GM21526 (cell line): ENCODE data around the gene TCERG1L.

Experiments
- ATAC-seq: cut with Tn5 transposase; IDR thresholded peaks from one replicate; pipeline ENCODE4 v1.9.1; 2021; ENCODE audit warnings: moderate library complexity; ENCODE audit not compliant: unreplicated experiment, low FRiP score

The TCERG1L gene

DNA sequence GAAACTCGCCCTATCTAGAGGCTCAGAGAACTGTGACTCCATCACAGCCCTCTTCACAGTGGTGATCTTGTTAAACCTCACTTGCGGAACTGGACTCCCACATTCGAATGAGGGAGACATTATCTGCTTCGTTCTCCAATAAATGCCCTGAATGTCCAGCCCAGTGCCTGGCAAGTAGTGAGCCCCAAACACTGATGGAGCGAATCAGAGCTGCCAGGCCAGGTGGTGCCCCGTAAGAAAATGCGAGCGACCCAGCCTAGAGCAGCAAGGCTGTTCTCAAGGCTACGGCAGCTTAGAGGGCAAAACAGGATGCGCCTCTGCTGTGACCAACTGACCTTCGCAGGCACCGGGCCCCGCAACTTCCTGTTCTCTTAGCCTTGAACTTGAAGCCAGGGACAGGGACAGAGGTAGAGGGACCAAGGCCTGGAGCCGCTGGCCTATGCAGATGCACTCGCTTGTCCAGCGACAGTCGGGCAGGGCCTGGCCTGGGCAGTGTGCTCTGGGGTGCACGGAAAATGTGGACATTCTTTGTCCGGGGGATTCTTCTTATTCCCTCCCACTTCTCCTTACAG is 217.6 kb downstream of the TCERG1L start:
- no peak for ATAC-seq

DNA sequence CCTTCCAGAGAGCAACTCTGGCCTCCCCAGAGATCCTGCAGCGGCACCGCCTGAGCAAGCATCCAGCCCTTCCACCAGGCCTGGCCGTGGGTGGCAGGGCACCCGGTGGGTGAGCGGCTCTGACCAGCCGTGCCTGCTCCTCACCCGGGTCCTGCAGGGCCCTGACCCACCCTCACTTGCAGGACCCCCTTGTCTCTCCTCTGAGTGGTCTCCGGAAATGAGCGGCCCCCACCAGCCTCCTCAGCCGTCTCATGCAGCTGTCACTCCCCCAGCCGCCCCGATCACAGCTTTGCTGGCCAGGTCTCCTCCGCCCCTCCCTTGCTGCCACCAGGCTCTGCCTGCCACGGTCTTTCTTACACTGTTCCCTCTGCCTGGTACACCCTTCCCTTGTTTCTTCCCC is 218.2 kb downstream of the TCERG1L start:
- ATAC-seq, result no peak

DNA sequence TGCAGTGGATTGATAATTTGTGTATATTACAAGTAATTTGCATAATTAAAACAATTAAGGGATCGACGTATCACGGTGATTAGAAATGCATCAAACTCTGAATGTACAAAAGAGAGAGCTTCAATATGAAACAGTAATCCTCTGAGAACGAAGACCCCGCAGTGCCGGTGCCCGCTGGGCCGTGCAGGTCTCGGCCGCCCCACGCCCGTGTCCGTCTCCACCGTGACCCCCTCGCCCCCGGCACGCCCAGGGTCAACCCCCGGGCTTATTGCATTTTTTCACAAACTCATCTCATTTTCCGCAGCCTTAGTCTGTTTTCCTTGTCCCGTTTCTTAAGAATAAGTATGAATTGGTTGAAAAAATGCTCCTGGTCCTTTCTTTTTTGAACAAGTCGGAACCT is 218.6 kb downstream of the TCERG1L start:
- no peak for ATAC-seq

DNA sequence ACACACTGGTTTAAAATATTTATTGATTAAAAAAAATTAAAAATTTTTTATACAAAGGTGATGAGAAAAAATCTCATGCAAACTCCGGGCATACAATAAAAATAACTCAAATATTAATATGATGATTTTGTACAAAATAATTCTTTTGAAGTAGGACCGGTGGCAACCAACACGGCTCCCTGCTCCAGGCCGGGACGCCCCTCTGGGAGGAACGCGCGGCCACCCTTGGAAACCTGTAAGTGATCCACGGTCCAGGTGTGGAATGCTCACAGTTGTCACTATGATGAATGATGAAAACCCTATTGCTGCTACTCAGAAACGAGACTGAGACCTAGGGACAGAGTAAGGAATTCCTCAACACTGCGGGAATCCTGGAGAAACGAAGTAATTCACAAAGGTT is 219.1 kb downstream of the TCERG1L start:
- no peak for ATAC-seq

DNA sequence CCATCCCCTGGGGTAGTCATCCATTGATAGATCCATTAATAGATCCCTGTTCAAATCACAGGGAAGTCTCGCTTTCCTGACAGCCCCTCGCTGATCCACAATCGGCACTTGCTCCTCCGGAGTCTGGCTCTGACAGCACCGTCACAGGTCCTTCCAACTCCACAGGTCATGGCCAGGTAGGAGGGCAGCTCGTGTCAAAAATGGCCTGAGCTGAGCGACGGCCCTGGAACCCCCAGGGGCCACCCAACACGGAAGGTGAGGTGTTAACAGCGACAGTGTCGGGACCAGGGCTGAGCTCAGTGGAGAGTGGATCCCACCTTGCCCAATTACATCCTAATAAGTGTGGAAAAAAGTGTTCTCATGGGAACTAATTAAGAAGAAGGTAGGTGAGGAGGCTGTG is 219.8 kb downstream of the TCERG1L start:
- ATAC-seq, result no peak

DNA sequence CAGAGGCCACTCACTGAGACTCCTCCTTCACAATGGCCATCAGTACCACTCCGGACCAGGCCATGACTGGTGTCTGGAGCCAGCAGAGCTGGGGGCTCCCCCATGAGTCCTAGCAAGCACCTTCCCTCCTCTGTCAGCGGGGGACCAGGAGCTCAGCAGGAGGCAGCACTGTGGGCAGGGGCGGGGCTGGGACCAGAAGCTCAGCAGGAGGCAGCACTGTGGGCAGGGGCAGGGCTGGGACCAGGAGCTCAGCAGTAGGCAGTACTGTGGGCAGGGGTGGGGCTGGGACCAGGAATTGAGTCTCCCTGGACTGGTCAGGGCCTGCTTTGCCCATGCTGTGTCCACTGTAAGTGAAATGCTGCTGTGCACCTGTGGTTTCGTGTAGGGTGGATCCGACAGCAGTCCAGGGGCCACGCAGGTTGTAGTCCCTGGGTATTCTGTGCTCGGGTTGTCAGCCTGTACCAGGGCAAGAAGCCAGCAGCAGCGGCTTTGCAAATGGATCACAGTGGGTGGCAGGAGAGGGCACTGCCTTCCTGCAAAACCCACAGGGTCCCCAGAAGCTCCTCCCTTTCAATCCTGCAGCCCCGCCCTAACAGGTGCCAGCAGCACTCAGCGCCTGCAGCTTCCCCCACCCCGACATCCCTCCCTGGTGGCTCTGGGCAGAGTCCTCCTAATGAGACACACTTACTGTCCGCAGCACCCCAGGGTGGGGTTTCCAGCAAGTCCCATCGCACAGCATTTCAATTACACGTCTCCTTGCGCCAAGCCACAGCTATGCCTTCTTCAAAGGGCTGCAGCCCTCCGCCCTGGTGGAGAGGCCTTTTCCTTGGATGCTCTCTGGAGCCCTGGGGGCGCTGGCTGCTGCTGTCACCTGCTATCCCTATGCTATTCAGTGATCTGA is 220.5 kb downstream of the TCERG1L start:
- ATAC-seq, result no peak

DNA sequence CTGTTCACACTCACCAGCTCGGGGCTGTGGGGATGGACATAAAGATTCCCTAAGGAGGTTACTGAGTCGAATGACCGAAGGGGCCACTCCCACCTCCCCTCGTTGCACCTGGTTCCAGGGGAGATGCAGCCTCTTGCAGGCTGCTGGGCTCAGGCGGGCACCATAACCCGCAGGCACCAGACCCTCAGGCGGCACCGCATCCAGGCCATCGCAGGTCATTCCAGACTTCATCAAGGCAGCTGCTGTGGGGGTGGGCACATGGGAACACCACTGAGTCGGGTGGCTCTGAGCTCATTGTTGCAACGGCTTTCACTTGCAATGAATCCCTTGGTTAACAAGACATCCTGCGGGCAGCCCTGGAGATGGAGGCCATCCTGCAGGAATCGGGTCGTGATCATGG is 221.7 kb downstream of the TCERG1L start:
- ATAC-seq, result no peak

DNA sequence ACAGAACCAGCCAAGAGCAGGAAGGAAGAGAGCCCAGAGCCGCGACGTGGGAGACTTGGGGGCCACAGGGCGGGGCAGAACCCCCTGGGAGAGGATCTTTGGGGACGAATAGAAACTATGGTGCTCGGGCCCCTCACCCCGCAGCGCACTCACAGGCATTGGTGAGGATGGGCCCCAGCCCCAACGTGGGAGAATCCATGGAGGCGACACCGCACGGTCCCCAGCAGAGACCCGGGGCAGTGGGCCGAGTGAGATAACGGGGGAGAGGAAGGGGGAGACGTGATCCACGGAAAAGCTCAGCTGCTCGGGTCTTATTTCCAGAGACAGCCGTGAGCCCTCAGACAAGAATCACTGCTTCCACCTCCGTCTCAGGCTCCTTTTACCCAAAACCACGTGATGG is 222.4 kb downstream of the TCERG1L start:
- no peak for ATAC-seq

DNA sequence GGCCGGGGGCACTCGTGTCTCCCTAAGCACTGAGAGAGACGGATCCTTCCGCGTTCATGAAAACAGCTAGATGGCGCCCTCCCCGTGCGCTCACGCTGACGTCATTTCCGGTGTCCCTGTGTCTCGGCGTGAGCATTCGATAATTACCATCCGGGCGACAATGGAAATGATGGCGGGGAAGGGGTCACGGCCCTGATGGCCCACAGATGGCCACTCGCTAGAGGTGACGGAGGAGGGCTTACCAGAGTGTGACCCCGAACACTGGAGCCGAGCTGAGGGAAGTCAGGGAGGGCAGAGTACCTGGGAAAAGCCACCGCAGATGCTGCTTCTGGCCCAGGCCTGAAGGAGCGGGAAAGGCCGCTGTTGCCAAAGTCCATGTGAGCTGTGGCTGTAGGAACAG is 222.9 kb downstream of the TCERG1L start:
- ATAC-seq, result no peak

DNA sequence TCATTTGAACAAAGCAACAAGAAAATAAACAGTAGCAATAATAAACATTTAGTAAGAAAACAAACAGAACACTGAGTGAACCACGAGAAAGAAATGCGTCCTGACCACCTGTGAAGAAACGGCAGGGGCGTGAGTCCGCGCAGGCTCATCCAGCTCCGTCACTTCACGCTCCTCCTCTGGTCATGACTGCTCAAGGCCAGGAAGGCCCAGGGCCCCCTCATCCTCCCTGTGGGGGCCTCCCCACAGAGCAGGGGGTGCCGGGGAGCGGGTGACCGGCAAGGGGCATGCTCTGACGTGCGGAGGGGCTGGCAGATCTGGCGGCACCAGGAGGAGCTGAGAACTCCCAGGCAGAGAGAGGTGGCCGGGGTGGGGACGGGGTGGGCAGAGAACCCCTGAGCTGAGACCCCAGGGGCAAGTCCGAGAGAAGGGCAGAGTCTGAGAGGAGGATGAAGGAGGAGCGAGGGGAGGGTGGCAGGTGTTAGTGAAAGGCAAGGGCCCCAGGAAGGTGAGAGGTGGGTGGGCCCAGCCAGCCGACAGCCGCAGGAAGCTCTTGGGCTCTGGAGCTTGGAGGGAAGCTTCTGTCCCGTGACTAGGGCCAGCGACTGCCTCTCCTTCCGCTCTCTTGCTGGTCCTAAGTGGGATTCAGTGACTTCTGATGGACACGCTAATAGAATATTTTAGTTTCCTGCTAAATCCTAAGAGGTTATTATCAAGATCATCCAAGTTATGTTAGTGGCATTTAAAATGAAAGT is 223.9 kb downstream of the TCERG1L start:
- ATAC-seq, result no peak

DNA sequence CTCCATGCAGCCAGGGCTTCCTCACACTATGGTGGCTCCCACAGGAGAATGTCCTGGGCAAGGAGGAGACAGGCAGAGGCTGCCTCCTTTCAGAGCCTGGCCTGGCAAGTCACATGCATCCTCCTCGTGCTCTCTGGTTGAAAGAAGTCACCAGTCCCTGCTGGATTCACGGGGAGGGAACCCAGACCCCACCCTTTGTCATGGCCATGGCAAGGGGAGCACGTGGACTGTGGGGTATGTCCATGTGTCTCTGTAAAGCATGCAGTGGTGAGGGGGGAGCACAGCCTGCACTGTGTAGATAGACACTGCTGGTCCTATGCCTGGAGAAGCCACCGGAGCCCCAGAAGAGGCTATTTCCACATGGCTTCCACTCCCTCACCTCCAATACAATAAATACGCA is 225.0 kb downstream of the TCERG1L start:
- no peak for ATAC-seq

DNA sequence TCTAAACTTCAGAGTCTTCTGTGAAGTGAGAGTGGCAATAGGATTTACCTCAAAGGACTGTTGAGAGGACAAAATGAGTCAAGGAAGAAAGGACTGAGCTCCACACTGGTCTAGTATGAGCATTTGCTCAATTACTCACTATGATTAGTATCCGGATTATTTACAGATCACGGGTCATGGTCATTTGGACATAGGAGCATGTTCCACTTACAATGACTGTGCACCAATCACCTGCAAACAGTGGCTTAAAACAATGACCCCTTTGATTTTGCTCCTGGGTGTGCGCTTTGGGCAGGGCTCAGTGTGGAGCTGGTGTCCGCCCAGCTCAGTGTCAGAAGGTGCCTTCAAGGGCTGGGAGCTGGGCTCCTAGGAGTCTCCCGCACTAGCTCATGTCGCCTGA is 225.4 kb downstream of the TCERG1L start:
- ATAC-seq, result no peak

DNA sequence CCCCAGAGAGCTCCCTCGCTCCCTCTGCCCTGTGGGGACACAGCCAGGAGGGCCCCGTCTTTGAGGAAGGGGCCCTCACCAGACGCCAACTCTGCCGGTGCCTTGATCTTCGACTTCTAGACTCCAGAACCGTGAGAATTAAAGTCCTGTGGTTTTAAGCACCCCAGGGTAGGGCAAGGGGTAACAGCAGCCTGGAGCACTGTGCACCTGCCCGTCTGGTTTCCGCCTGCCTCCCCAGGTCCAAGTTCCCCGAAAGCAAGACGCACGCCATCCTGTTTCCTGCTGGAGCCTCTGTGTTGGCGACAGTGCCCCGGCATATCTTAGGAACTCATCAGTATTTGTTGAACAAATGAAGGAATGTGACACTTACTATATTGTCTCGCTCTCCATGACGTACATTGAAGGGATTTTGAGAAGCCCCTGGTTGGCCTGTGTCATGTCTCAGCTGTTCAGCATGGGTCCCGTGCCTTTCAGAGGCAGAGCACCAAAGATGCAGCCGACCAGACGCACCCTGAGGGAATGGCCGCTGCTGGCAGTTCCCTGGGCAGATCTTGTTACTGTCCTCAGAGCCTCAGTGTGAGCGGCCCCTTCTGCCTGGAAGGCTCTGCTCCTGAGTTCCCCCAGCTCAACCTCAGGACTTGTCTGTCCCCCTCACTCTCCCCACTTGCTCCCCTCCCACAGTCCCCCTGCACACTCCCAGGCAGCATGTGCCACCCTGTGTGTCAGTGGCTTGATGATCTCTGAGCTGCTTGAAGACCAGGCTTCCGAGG is 226.2 kb downstream of the TCERG1L start:
- ATAC-seq, result no peak

DNA sequence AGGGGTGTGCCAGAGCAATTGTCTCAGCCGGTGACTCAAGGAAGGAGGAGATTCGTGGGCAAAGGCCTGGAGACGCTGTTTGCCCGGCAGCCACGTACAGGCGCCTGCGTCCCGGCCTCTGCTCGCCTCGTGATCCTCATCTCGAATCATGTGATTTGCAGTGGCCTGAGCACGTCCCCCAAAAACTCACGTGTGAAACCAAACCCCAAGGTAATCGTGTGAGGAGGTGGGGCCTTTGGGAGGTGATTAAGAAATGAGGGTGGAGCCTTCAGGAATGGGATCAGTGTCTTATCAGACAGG is 226.8 kb downstream of the TCERG1L start:
- no peak for ATAC-seq

DNA sequence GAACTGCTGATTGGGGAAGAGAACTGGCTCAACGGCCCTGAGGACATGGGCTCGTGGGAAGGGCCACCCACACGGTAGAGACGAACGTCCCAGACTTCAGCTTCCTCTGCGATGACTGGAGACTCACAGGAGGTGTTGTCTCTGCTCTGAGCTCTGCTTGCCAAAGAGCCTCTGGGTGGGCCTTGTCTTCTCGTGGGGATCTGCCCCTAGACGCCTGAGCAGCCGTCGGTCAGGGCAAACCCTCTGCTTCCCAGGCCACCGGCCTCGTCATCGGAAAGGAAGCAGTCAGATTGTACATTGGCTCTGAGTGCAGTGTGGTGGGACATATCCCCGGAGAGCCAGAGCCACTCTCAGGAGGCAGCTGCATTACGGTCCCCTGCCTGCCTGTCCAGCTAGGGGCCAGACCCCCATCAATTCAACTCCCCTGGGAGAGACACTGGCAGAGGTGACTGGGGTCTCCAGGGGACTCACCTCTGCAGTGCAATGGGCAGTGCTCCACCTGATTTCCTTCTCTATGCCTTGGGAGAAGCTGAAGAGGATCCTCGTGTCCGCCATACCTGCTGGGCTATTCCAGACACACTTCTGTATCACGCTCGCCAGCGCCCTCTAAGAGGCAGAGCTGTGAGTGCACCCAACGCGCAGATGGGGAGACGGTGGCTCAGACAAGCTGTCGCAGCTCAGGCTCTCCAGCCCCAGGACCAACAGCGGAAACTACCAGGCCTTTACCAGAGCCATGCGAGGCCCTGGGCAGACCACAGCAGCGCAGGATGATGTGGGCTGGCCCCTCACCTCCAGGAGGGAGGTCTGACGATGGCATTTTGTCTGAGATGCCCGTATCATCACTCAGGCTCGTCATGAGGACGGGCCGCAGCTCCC is 227.4 kb downstream of the TCERG1L start:
- no peak for ATAC-seq

DNA sequence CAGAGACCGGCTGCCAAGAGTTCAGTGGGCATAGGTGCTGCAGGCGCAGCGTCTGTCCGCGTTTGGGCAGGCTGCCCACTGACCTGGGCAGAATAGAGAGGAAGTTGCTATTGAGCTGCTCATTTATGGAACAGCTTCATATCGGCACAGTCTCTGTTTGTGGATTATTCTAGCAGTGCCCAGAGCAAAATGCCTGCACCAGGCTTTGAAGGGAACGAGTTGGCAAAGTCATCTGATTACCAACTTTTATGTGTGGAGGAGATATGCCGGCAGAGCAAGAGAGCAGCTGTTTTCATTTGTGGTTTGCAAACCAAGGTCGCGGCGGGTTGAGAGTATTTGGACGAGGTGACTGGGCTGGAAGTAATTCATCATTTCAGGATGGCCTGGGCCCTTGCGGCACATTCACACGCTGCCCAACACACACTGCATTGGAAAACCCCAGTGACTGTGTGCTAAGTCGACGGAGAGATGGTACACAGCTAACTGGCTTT is 228.5 kb downstream of the TCERG1L start:
- ATAC-seq, result no peak

DNA sequence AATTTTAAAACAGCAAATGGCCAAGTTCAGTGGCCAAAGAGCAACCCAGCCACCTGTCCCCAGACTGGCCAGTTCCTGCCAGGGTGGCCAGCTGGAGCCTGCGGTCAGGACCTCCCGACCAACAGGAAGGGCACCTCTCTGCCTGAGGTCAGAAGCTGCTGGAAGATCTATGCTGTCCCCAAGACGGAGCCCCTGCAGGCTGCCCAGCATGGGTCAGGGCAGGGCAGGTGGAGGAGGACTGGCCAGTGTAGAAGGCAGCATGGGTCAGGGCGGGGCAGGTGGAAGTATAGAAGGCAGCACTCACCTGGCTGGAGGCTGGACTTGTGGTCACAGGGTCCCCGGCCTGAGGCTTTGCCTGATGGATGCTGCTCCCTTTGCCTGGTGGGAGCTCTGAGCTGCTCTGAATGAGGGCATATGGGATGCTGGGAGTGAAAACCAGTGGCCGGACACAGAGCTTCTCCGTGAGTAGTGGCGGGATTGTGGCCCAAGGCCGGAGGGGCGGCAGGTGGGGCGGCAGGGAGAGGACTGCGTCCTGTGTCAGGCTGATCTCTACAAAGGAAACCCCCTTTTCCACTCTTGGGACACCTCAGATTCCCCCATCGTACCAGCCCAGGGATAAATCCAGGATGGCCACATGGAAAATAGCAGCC is 229.2 kb downstream of the TCERG1L start:
- no peak for ATAC-seq

DNA sequence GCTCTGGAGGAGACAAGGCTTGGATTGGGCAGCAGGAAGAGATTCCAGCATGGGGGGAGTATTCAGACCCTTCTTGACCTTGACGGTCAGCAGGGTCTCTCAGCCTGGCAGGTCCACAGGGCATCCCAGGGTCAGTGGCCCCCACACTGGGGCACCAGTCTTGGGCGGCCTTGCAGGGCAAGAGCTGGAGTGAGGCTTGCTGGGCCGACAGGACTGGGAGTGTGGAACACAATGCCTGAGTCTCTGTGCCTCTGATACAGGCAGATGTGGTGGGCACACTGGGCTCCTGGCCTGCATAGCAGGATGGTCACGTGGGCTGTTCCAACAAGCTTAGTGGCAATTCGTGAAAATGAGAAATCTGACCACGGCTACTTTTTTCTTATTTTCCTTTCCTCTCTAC is 229.7 kb downstream of the TCERG1L start:
- no peak for ATAC-seq

DNA sequence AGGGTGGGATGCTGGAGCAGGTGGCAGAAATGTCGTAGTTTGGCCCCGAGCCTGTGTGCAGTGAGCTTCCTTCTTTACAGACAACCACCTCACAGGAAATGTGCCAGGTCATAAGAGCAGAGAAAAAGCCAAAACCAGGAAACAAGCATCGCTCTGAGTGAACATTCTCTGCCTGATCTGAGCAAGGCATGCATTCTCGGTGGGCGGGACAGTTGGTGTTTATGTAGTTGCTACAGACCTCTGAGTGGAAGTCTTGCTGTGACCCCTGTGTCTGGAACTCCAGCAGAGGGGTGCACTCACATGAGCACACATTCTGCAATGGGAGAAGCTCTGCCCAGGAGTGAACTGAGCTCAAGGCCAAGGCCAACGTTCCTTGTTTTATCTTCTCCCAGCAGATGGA is 230.1 kb downstream of the TCERG1L start:
- ATAC-seq, result no peak
